HG03469 (cell line): ENCODE results near the gene XAGE1A.
"Not testable (repeated sequence)": the region's sequence is repeated elsewhere in the genome, so short reads cannot be mapped to it uniquely, and the experiment has no call there.

ENCODE experiments used
- ATAC-seq: cut with Tn5 transposase; IDR thresholded peaks from one replicate; pipeline ENCODE4 v1.9.1; 2021; ENCODE audit warnings: mild to moderate bottlenecking, moderate library complexity, moderate number of reproducible peaks; ENCODE audit not compliant: unreplicated experiment

Gene XAGE1A

GRCh38 chrX:52495545-52496418, at the start of gene XAGE1A:
Gene XAGE1A (plus strand): TSS chrX:52495808. CDS start chrX:52497362, 1,554 bp downstream.
- not testable (repeated sequence) for ATAC-seq

- ATAC-seq, result not testable (repeated sequence)
These were observed 43.6 kb upstream of the XAGE1A start for GRCh38 chrX:52452031-52452430.

DNA sequence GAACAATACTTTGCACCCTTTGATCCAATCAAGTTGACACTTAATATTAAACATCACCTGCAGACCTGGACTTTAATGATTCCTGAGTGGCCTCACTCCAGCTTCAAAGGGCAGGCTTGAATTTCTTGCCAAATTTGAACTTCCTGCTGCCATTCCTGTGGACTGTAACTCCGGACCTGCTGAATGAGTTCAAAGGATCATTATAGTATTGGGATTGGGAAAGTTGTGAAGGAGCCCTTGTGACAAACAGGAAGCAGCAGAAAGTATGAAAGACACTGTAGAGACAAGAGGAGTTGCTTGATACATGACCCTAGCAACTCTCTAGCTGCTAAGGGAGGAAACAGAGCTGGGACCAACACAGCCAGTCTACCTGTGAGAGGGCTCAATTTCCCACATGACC, 24.3 kb upstream of the XAGE1A start:
- ATAC-seq, result not testable (repeated sequence)

- not testable (repeated sequence) for ATAC-seq
These were observed 788 bp downstream of the XAGE1A start for GRCh38 chrX:52496419-52496772.

GRCh38 chrX:52501362-52501761, 5.8 kb downstream of the XAGE1A start:
- ATAC-seq, result not testable (repeated sequence)

DNA sequence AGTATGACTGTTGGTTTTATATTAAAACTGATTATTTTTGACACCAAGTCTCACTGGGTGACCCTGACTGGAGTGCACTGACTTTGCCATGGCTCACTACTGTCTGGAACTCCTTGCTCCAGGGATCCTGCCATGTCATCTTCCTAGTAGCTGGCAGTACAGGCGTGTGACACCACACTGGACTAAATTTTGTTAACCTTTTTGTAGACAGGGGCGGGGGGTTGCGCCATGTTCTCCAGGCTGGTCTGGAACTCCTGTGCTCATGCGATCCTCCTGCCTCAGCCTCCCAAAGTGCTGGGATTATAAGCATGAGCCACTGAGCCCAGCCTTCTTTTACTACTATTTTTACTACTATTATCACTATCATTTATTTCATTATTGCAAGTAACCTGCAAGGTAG, 8.9 kb downstream of the XAGE1A start:
- no peak for ATAC-seq

DNA sequence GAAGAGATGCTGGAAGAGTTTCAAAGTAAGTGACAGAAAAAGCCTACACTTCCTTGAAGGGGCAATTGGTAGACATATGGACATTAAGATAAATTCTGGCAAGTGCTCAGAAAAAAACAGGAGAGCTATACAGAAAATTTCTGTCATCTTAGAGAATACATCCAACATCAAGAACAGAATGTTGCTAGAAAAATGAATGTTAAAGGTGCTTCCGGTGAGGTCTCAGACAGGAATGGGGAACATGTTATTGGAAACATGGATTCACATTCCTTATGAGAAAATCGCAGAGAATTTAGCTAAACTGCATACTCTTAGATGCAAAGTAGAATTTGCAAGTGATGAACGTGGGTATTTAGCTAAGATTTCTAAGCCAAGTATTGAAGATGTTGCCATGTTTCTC, 11.7 kb downstream of the XAGE1A start:
- ATAC-seq, result no peak

GRCh38 chrX:52509916-52510315, 14.3 kb downstream of the XAGE1A start:
- no peak for ATAC-seq

DNA sequence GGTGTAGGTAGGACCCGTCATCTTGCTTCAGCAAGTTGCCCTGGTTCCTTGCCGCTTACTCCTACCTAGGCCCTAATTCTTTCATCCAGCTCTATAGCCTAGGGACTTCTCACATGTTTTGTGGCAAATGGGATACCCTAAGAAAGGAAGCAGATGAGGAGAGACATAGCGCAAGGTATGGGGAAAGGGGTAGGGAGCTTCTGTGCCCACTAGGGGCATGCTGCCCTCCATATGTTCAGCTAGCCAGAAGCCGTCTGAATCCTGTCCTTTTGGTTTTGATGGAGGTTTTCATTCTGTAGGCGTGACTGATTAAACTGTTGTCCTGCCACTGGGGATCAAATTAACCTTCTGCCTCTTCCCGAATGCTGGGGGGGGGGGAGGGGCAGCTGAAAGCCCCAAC, 15.5 kb downstream of the XAGE1A start:
- not testable (repeated sequence) for ATAC-seq

- ATAC-seq, result not testable (repeated sequence)
These were observed 20.7 kb downstream of the XAGE1A start for GRCh38 chrX:52516110-52516986.

DNA sequence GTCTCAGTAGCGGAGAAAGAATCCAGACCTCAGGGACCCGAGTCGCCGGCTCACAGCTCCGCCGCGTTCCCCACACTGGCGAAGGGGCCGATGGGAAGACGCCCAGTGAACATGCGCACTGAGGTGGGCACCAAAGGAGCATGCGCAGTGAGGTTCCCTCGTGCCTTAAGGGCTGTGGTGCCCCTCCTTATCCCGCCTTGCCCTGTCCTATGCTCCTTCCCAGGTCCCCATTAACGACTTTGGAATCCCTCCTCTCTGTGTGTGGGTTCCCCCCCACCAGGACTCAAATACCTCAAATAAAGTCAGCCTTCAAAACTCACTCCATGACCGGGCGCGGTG, 21.3 kb downstream of the XAGE1A start, which contains the start of gene XAGE1B:
Gene XAGE1B, minus strand, starts transcription at position 77 of the 339 bp plus-strand sequence. CDS start 1,536 bp downstream, outside the sequence.
- not testable (repeated sequence) for ATAC-seq

GRCh38 chrX:52541051-52541450, 45.4 kb downstream of the XAGE1A start:
- not testable (repeated sequence) for ATAC-seq

GRCh38 chrX:52542311-52542710, 46.7 kb downstream of the XAGE1A start:
- ATAC-seq, result no peak

DNA sequence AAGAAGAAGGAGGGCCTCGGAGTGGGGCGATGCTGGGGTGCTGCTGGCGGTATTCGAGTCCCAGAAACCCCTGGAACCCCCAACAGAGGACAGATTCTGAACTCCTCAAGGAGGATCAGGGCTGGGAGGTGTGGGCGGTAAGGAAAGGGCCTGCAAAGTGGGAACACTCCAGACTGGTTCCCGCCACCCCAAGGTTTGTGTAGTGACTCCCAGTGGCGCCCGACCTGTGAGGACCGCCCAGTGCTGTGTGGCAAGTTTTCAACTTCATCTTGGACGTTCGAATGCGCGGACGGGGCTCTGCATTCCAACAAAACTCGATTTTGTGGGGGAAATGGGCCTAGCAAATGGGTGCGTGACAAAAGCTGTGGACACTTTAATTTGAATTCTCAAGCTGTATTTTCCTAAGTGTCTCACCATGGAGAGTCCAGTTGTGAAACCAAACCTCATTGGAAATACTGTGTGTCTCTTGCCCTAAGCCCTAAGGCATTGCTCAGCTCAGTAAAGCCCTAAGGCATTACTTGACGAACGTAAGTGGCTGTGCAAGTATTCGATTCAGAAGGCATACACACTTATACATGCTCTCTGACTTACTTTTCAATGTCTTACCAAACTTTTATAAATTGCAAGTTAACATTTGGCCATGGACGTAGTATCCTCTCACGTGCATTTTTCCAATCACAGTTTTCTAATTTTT, 48.7 kb downstream of the XAGE1A start:
- ATAC-seq, result no peak

GRCh38 chrX:52548769-52549168, 53.2 kb downstream of the XAGE1A start:
- ATAC-seq, result not testable (repeated sequence)
